Mesodermal cell (in vitro differentiated cells): ENCODE data around the gene CTIF.

ENCODE experiments used
- H3K27ac ChIP-seq: 2 replicates; pipeline ENCODE4 v1.7.0; 2013; ENCODE audit warnings: mild to moderate bottlenecking, low read depth, low read length, moderate library complexity; ENCODE audit not compliant: severe bottlenecking
- H3K36me3 ChIP-seq: 2 replicates; pipeline ENCODE4 v1.7.1; 2013; ENCODE audit warnings: mild to moderate bottlenecking, low read length, moderate library complexity; ENCODE audit not compliant: control insufficient read depth, insufficient read depth
- H3K4me1 ChIP-seq: one replicate; pipeline ENCODE4 v1.7.1; 2013; ENCODE audit warnings: mild to moderate bottlenecking, low read length; ENCODE audit not compliant: insufficient read depth, control insufficient read depth, poor library complexity, severe bottlenecking
- H3K4me3 ChIP-seq: 2 replicates; pipeline ENCODE4 v1.7.0; 2013; ENCODE audit warnings: low read length, control low read depth, mild to moderate bottlenecking; ENCODE audit not compliant: insufficient read depth, poor library complexity, severe bottlenecking; ENCODE audit errors: extremely low read depth
- H3K9me3 ChIP-seq: 2 replicates; pipeline ENCODE4 v1.7.1; 2013; ENCODE audit warnings: mild to moderate bottlenecking, low read length, moderate library complexity; ENCODE audit not compliant: control insufficient read depth
- WGBS, 2 experiments: methylation state at CpG; one replicate each; pipeline ENCODE4 v1.1.5; 2013; ENCODE audit warnings: missing lambda C conversion rate in 2 of 2; ENCODE audit not compliant: insufficient coverage in 2 of 2; 5-methylcytosine and 5-hydroxymethylcytosine counted together

The CTIF gene

DNA sequence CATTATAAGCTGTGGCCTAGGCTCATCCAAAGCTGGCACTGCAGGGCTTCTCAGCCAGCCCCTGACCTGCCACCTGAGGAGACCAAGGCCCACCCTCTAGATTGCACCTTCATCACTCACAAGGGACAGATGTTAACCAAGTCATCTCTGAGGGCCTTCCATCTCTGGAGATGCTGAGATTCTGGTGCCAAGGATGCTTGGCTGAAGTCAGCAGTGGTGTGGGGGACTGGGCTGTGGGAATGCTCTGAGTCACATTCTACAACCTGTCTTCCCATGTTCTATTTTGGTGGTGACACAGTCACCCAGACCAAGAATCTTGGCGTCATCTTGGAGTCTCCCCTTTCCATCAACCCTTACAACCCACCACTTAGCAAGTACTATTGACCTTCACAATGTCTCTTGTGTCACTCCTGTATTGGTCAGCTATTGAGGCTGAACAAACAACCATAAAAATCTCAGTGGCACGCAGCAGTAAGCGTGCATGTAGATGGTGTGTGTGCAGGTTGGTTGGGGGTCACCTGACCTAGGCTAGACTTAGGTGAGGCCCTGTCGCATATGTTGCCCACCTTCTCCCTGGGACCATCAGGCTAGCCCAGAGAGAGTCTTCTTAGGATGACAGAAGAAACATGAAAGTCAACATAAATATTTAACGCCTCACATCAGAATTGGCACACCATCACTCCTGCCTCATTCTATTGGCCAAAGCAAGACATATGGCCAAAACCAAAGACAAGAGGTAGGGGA is 276.9 kb downstream of the CTIF start:
- H3K27ac ChIP-seq = no peak overlapping the region
- no peak overlapping the region for H3K4me3 ChIP-seq
- peaks cover 13% of the 10 kb centered on the region for H3K36me3 ChIP-seq
- 100% methylated on average over 1 to 3 of the region's 5 CpGs for WGBS, 2 experiments
- no peaks in the 10 kb centered on the region for H3K9me3 ChIP-seq
- peaks cover 9% of the 10 kb centered on the region for H3K4me1 ChIP-seq

DNA sequence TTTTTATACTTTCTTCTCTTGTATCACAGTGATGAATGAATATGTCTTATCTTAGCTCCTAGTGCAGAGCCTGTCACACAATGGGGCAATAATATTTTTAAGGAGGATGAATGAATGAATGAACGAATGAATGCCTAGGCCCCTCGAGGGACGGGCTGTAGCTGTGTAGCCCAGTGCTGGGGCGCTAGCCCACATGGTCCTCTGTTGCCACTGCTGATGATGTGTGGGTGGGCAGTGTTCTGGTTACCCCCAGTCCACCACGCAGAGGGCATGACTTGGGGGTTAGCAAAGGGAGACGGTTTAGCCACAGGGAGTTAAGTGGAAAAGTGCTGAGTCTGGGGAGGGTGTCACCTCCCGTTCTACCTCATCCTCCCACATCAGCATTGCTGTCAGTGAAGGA is 277.7 kb downstream of the CTIF start:
- WGBS, 2 experiments = 93 to 98% methylated on average over 4 to 6 of the region's 7 CpGs
- Histone ChIP-seq H3K4me3 (no peak overlapping the region), H3K4me1 (peaks cover 9% of the 10 kb centered on the region), H3K27ac (no peak overlapping the region), H3K9me3 (no peaks in the 10 kb centered on the region), H3K36me3 (peaks cover 16% of the 10 kb centered on the region)

DNA sequence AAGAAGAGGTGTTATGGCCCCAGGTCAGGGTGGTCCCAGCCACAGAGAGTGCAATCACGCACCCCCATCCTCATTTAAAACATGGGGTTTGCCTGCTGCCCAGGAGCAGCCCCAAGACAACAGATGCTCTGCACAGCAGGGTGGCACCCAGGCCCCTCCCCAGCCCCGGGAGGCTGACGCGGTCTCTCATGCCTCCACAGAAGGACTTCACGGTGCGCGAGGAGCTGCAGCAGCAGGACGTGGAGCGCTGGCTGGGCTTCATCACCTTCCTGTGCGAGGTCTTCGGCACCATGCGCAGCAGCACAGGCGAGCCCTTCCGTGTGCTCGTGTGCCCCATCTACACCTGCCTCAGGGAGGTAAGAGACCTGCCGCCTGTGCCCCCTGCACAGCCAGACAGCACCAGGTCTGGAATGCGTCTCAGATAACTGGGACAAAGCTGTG is 278.2 kb downstream of the CTIF start:
- WGBS, 2 experiments = 83 to 93% methylated on average over 16 to 17 of the region's 17 CpGs
- Histone ChIP-seq H3K36me3 (peaks cover 16% of the 10 kb centered on the region), H3K9me3 (no peaks in the 10 kb centered on the region), H3K4me1 (peaks cover 9% of the 10 kb centered on the region), H3K4me3 (no peak overlapping the region), H3K27ac (no peak overlapping the region)

DNA sequence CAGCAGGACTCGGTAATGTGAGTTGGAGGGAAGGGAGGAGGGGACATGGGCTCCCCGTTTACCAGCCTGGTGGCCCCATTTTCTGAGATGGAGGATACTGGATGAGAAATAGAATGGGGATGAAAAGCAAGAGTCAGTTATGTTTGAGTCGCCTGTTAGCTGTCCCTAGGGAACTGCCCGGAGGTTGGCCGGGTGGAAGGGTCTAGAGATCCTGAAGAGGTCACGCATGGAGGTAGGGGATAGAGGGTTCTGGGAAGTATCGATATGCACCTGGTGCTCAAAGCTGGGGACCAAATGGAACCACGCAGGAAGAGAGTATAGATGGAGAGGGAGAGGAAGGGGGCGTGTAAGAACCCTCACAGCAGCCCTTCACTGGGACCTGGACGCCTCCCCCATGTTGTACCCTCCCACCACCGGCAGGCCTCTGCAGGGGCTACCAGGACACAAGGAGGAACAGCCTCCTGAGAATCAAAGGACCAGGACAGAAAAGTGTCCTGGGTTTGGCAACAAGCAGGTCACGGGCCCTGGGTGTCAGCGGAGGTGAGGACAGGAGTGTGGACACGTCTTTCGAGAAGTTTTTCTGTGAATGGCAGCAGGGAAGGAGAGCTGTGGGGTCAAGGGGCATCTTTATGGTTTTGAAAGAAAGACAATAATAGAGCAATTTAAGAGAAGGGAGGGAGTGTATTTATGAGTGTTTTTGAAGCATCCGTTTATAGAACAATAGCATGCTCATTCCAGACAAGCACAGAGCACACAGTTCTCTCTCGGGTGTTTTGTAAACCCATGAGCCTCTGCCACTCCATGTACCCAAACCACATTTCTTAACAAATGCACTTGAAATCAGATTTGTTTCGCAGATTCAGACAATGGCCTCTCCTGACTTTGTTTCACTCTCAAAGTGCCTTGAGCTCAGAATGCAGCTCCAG is 279.8 kb downstream of the CTIF start:
- Histone ChIP-seq H3K36me3 (peaks cover 28% of the 10 kb centered on the region), H3K4me1 (peaks cover 8% of the 10 kb centered on the region), H3K9me3 (peaks cover 10% of the 10 kb centered on the region), H3K4me3 (no peak overlapping the region), H3K27ac (no peak overlapping the region)
- 87 to 89% methylated on average over 14 to 15 of the region's 18 CpGs for WGBS, 2 experiments

DNA sequence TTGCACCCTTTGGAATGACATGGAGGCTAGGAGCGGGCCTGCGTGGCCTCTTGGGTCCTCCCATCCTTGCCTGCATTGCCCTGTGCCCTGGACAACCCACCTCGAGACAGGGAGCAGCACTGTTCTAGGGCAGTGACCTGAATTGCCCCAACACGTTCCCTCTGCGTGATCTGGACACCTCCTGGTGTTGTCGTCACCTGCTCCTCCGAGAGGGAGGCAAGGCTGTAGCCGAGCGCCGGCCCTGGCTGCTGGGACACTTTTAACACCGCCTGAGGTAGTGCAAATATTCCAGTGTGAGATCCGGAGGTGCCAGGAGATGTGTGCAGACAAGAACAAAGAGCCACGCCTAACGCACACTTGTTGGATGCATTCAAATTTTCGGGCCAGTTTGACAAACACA is 280.4 kb downstream of the CTIF start:
- peaks cover 2% of the 10 kb centered on the region for H3K4me1 ChIP-seq
- H3K27ac ChIP-seq = no peak overlapping the region
- no peak overlapping the region for H3K4me3 ChIP-seq
- 96 to 98% methylated on average over 13 to 15 of the region's 15 CpGs for WGBS, 2 experiments
- H3K9me3 ChIP-seq = peaks cover 12% of the 10 kb centered on the region
- H3K36me3 ChIP-seq = peaks cover 29% of the 10 kb centered on the region

DNA sequence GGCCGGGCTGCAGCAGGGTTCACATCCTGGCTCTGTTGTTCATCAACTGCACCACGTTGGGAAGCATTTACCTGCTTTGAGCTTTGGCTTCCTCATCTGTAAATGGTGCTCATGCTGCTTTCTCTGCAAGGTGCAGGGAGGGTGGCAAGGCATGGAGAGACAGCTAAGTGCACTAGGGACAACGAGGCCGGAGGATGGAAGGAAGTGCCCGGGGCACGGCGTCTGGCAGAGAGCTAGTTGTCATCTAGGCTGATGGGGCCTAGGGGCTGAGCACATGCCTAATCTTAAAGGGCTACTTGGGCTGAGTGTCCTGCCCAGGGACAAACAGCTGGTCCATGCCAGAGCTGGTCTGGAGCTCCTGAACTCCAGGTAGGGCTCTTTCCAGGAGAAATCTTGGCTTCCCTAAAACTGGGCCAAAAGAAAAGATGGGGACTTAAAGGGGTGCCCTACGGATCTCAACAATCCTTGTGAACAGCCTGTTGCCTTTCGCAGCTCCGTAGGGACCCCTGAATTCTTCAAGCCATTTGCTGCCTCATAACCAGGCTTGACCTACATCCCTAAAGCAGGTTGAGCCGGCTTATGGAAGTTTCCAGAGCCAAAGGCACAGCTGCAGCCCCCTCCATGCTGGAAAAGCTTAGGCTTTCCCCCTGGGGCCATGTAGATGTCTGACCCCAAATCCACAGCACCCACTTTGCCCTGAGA is 281.1 kb downstream of the CTIF start:
- Histone ChIP-seq H3K27ac (no peak overlapping the region), H3K36me3 (peaks cover 29% of the 10 kb centered on the region), H3K9me3 (peaks cover 12% of the 10 kb centered on the region), H3K4me3 (no peak overlapping the region), H3K4me1 (peaks cover 2% of the 10 kb centered on the region)
- WGBS, 2 experiments = 93% methylated on average over 10 to 11 of the region's 11 CpGs

DNA sequence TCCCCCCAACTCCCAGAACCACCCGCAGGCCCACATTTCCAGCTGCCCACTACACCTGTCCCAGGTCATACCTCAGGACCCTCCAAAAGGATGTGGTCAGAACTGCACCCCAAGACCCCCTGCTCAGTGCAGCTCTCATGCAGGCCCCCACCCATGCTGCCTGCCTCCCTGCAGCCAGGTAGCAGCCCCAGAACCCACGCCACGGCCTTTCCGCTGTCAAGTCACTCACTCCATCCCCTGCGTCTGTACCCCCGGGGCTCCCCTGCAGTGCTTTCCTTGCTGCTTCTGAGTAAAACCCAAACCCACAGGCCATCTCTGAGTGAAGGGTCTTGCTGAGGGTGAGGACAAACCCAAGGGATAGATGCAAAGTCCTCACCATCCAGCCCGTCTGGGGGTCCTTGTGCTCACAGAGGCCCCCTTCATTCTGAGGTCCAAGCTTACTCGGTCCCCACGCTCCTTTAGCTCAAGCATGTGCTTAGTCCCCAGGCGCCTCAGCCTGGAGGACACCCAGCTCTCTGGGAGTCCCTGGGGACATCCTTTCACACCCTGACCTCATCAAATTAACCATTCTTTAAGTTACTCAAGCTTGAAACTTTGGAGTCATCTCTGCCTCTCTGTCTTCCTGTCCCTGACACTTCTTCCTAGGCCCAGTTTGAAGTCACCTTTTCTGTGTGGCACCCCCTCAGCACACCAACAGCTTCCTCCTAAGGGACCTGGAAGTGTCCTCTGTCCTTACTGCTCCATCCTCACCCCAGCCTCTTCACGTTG is 281.8 kb downstream of the CTIF start:
- 95 to 97% methylated on average over 10 of the region's 11 CpGs for WGBS, 2 experiments
- no peak overlapping the region for H3K4me3 ChIP-seq
- H3K36me3 ChIP-seq = peaks cover 29% of the 10 kb centered on the region
- H3K9me3 ChIP-seq = peaks cover 12% of the 10 kb centered on the region
- no peak overlapping the region for H3K27ac ChIP-seq
- H3K4me1 ChIP-seq = peaks cover 9% of the 10 kb centered on the region

DNA sequence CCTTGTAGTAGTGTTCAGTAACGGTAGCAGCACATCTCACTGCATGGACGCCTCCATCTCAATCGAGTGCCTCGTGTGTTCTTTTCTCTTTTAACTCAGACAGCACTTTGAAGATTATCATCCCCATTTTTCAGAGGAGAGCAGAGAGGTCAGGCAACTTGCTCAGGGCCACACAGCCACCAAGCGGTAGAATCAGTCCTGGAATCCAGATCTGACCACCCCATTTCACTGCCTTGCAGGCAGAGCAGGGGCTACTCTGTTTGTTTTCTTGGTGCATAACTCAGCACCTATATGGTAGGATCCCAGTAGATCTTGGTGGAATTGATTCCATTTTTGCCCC is 282.4 kb downstream of the CTIF start:
- H3K9me3 ChIP-seq = peaks cover 12% of the 10 kb centered on the region
- no peak overlapping the region for H3K4me3 ChIP-seq
- H3K27ac ChIP-seq = no peak overlapping the region
- WGBS, 2 experiments = 96 to 98% methylated on average over 5 of the region's 5 CpGs
- H3K36me3 ChIP-seq = peaks cover 29% of the 10 kb centered on the region
- peaks cover 14% of the 10 kb centered on the region for H3K4me1 ChIP-seq

DNA sequence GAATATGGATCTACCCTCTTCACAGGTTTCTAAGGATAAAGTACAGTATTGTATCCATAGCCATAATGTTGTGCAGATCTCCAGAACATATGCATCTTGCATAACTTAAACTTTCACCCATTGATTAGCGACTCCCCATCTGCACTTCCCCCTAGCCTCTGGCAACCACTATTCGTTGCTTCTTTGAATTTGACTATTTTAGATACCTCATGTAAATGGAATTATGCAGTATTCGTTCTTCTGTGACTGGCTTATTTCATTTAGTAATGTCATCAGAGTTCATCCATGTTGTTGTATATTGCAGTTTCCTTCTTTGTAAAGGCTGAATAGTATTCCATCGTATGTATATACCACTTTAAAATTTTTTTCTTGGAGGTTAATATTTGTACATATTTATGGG is 283.0 kb downstream of the CTIF start:
- no peak overlapping the region for H3K27ac ChIP-seq
- H3K4me3 ChIP-seq = no peak overlapping the region
- 0 to 100% methylated on average over 1 of the region's 4 CpGs for WGBS, 2 experiments
- peaks cover 20% of the 10 kb centered on the region for H3K4me1 ChIP-seq
- H3K36me3 ChIP-seq = peaks cover 29% of the 10 kb centered on the region
- H3K9me3 ChIP-seq = peaks cover 12% of the 10 kb centered on the region
